ENCODE measurements around the gene ATP2A3. TPM values are rescaled to one million over a fixed set of nuclear protein-coding genes. Genes with fewer than 3 reads are reported as not detected.

ATP2A3 gene
- total and polyA plus RNA-seq, 2 donors (not counting 1 experiment from before 2014, with no cell fraction given): 697 to 817 TPM

DNA sequence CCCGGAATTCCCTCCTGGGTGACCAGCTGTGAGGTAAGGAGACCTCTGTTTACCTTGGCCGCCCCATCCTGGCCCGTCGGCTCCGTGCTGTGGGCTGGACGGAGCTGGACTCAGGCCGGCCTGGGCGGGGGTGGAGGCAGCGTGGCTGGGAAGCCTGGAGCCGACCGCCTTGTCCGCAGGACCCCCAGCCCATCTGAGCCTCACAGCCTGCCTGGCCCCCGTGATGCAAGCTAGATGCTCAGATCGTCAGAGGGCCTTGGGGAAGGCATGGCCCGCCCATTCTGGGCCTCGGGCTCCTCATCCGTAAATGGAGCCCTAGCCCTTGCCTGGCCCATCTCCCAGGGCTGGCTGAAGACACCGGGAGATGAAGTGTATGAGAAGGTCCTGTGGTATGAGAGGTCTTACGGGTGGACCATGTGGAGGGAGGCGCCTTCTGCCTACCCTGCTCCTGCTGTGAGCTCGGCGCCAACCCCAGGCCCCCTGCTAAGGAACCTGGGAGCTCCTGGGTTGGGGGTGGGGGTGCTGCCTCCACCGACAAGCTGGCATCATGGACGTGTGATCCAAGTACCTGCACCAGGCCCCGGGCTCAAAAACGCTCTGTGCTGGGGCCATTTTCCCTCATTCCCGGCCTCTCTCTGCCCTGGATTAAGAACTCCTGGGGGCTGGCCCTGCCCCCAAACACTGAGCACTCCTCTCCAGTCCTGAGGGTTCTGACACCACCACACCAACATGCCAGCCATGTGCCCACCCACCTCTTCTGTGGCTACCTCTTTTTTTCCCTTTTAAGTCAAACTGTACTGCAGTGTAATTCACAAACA, 42.5 kb downstream of the ATP2A3 start:
- peak overlapping the region; percentile 80 for H3K27ac Mint-ChIP-seq
- 93% methylated on average over 27 of the region's 27 CpGs for WGBS (ENCODE audit: insufficient coverage)
- CTCF ChIA-PET: interaction anchor here (0.9 to 5.6 kb wide), 5 partner anchors 7 to 78 kb away, joined by 3 to 30 read pairs (median 3); no protein-coding TSS in a partner anchor

More for the DNA sequence above, 42.5 kb downstream of the ATP2A3 start:
- intact Hi-C loops (cut with micrococcal nuclease): no loop called here
- no peaks in the 10 kb centered on the region for H3K27me3 ChIP-seq (replicated peaks in 1 of 4; ENCODE audit: control extremely low read depth in 1 of 4, control insufficient read depth in 3 of 4, insufficient read depth in 4 of 4, low read length in 3 of 4)
- H3K9ac ChIP-seq (ENCODE audit: low read length): no peak overlapping the region
- no peaks in the 10 kb centered on the region for H3K9me3 Mint-ChIP-seq (ENCODE audit: insufficient read depth)
- no peak overlapping the region for H3K4me3 ChIP-seq (ENCODE audit: control extremely low read depth in 1 of 5, extremely low read depth in 1 of 5, insufficient read depth in 1 of 5, low read depth in 2 of 5, low read length in 4 of 5)
- H3K4me1 ChIP-seq (ENCODE audit: control insufficient read depth in 2 of 2, insufficient read depth in 2 of 2, low read length in 2 of 2): peaks cover 16 to 41% of the 10 kb centered on the region in 2 donors
- TF ChIP-seq, protein P1, sequence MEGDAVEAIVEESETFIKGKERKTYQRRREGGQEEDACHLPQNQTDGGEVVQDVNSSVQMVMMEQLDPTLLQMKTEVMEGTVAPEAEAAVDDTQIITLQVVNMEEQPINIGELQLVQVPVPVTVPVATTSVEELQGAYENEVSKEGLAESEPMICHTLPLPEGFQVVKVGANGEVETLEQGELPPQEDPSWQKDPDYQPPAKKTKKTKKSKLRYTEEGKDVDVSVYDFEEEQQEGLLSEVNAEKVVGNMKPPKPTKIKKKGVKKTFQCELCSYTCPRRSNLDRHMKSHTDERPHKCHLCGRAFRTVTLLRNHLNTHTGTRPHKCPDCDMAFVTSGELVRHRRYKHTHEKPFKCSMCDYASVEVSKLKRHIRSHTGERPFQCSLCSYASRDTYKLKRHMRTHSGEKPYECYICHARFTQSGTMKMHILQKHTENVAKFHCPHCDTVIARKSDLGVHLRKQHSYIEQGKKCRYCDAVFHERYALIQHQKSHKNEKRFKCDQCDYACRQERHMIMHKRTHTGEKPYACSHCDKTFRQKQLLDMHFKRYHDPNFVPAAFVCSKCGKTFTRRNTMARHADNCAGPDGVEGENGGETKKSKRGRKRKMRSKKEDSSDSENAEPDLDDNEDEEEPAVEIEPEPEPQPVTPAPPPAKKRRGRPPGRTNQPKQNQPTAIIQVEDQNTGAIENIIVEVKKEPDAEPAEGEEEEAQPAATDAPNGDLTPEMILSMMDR (IDR thresholded peaks at IDR 0.05): no peak
- no peak for TF ChIP-seq EZH2 (IDR thresholded peaks at IDR 0.05; ENCODE audit: borderline replicate concordance, insufficient read depth, low read depth, low read length, poor library complexity, severe bottlenecking)
- ATAC-seq (ENCODE audit: low read depth) (no peak), DNase-seq (no peak)
- H3K36me3 ChIP-seq (replicated peaks in 1 of 2; ENCODE audit: control extremely low read depth in 1 of 2, control insufficient read depth in 1 of 2, extremely low read depth in 1 of 2, insufficient read depth in 2 of 2, low read length in 1 of 2): peaks cover 2 to 15% of the 10 kb centered on the region in 2 experiments
- H3K79me2 ChIP-seq (ENCODE audit: control insufficient read depth, insufficient read depth, low read length): peaks cover 7% of the 10 kb centered on the region
- H3K4me2 ChIP-seq (replicated peaks; ENCODE audit: low read depth, low read length, poor library complexity, severe bottlenecking): no peak overlapping the region
- no peak overlapping the region for H2AFZ ChIP-seq (ENCODE audit: insufficient read depth, low read depth, low read length, poor library complexity, severe bottlenecking)
- peaks cover 20% of the 10 kb centered on the region for H4K20me1 ChIP-seq (ENCODE audit: control insufficient read depth, insufficient read depth, low read length, poor library complexity, severe bottlenecking)
- POLR2A ChIA-PET: interaction anchor here (1.2 kb wide), 1 partner anchor 40 kb away, joined by 4 read pairs; no protein-coding TSS in a partner anchor
- no peak overlapping the region for H3K4me3 Mint-ChIP-seq
- H3K27me3 Mint-ChIP-seq: no peaks in the 10 kb centered on the region
- peaks cover 0 to 3% (median 0%) of the 10 kb centered on the region in 3 donors for H3K9me3 ChIP-seq (ENCODE audit: control extremely low read depth in 1 of 3, control insufficient read depth in 2 of 3, insufficient read depth in 1 of 3, low read length in 2 of 3)
- no peak overlapping the region for H3K27ac ChIP-seq (ENCODE audit: low read length in 2 of 2)
- H3K4me1 Mint-ChIP-seq: peaks cover 49% of the 10 kb centered on the region
